Activated effector memory CD4-positive, alpha-beta T cell treated with anti-CD3 and anti-CD28 coated beads, Interleukin-2, amount 50 U/mL, for 16 hours (primary cell): ENCODE results near the gene GLCCI1.

Experiments used
- DNase-seq: peaks from one replicate; pipeline ENCODE4 v3.0.0-alpha.2; 2020

The GLCCI1 gene

DNA sequence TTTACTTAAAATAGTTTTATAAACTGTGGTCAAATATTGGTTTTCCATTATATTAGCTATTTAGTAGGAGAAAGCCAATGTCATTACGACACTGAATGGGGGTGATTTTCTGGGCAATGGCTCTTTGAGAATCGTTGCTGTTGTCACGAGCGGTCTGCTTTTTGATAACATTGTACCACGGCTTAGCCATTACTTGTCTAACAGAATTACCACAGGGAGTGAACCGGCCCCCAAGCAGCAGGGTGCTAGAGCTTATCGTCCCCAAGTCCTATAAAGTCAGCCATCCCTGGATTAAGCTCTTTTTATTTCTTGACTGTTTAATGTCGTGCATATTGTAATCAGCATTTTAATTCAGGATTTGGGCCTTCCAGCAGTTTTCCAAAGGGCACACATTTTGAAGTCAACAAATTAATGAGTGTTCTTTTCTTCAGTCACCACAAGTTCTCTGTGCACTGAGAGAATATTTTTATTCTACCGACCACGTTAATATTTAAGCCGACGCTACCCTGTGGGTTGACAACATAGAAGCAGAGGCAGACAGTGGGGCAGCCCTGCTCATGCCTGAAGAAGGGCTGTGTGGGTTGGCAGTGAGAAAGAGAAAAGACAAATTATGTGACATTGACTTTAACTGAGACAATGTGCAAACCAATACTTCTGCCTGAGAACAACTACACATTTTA lies 167.6 kb downstream of the GLCCI1 start:
- DNase-seq, result no peak
